HG02840 (cell line): Measurements from ENCODE around the gene MEF2D.
A peak's percentile ranks its signal among the peaks of the same experiment; 100 is the strongest.

Experiments used
- ATAC-seq: cut with Tn5 transposase; IDR thresholded peaks from one replicate; pipeline ENCODE4 v1.9.1; 2021; ENCODE audit warnings: mild to moderate bottlenecking, moderate library complexity, moderate number of reproducible peaks; ENCODE audit not compliant: unreplicated experiment, low FRiP score

Gene MEF2D

DNA sequence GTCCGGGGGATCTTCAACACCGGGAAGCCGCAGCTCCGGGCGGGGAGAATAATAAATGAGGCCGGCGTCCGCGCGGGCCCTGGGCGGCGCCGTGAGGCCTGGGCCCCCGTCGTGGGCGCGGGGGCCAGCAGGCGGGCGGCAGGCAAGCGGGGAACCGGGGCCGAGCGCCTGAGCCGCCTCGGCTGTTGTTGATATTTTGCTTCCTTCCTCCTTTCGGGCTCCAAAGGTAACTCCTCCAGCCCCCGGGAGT is at the start of gene MEF2D:
MEF2D (minus strand) TSS at position 233 of the 250 bp plus-strand sequence. CDS start 17,483 bp downstream, outside the sequence.
- ATAC-seq, result peak; percentile 3

DNA sequence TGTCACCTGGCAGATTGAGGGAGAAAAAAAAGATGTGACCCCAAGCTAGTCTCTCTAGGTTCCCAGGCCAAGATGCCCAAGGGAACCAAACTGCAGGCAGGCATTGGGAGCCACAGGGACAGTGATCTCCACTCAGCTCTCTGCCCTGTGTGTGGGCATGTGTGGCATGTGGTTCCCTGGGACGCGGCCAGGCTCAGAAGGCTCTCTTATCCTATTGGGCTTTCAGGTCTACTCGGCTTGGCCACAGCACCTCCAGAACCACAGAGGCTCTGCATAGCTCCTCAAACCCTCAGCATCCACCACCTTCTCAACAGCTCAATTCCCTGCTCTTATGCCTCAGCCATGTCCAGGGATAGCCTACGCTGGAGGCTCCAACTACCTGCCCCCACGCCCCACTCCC is 49.8 kb upstream of the MEF2D start:
- no peak for ATAC-seq

GRCh38 chr1:156549831-156550230 is 49.3 kb upstream of the MEF2D start:
- no peak for ATAC-seq

- ATAC-seq, result no peak
These were observed 48.8 kb upstream of the MEF2D start for GRCh38 chr1:156549390-156549789.

DNA sequence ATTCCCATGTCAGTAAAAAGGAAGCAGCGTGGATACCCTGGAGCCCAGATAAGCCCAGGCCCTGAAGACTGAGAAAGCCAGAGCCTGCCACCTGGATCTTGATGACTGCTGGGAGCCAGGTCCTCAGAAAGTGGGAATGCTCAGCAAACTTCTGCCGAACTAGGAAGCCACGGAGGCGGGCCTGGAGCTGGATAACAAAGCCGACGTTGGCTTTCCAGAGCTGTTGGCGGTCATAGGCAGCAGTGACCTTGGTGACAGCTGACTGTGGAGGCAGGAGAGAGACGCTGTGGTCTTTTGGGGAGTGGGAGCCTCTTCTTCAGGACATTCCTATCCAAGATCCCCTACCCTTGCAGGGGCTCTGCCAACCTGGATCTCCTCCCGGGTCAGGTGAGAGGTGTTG is 47.4 kb upstream of the MEF2D start:
- ATAC-seq, result no peak

- ATAC-seq, result no peak
These were observed 46.9 kb upstream of the MEF2D start for GRCh38 chr1:156547434-156547833.

DNA sequence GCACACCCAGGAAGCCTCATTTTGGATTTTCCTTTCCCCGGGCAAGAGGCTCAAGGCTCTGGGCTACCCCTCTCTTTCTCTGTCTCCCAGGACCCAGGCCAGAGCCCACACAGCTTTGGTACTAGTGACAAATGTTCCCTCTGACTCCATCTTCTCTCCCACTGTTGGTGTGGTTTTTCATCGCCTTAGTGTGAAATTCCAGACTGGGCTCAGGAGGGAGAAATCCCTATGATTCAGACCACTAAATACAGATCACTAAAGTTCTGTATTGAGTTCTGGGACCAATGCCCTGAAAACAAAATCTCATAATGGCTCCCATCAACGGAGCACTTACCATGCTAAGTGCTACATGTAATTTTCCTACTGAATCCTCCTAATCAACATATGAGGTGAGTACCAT is 45.7 kb upstream of the MEF2D start:
- ATAC-seq, result no peak

DNA sequence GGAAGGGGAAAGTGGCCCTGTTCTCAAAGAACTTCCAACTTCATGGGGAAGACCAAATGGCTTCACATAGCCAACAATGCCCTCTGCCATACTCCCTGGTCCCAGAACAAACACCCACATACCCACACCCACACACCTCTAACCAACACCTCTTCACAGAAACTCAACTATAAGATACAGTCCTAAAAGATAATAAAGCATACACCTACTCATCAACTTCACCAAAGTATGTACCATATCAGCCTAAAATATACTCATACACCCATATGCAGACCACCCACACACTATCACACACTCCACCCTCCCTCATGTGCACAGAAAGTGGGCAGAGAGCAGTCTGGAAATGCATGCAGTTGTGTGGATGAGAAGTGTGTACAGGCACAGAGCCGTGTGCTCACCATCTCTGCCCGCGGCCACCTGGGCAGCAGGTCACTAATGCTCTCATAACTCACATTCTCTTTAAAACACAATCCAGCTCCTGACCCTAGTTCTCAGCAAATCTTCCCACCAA is 44.1 kb upstream of the MEF2D start:
- no peak for ATAC-seq

- no peak for ATAC-seq
These were observed 42.5 kb upstream of the MEF2D start for GRCh38 chr1:156543066-156543465.

DNA sequence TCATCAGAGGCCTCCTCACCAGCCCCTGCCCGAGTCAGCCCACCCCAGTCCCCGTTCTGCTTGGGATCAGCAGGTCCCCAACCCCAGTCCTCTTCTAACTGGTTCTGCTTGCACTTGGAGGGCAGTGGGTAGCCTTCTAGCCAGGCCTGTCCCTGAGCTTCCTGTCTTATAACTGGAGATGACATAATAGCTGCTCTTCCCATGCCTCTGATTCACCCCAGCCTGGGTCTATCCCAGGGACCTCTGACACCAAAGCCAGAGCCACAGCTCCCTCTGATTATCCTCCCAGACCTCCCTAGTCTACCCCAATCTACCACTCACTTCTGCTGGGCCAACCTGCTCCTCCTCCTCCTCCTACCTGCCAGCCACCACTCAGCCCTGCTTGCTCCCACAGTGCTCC is 40.4 kb upstream of the MEF2D start:
- no peak for ATAC-seq

- no peak for ATAC-seq
These were observed 39.3 kb upstream of the MEF2D start for GRCh38 chr1:156539818-156540355.

DNA sequence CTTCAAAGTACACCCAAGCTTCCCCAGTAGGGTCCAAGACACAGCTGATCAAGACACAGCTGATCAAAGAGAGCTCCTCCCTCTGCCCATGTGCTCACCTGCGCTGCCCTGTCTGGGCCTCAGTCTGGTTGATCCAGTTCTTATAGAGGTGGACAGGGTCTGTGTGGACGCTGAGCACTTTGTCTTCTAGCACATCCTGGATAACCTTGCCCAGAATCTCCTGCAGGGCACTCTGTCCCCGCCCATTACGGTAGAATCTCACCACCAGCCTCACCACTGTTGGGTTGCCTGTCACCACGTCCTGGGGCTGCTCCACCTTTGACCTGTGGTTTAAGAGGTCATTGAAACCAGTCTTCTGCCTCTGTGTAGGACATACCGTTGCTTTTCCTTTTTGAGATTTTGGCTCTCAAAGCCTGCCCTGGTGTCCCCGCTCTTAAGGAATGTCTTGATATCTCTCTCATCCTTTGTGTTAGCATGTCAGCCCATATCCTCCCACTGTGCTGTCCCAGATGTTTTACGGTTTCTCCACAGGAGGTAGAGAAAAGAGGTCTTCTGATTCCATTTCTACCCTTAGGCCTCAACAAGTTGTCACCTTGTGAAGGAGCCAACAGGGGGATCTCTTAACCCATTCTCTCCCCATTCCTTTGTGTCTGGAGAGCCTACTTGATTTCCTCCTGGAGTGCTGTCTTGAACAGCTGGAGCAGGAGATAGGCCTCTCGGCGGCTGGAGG is 38.3 kb upstream of the MEF2D start:
- no peak for ATAC-seq

DNA sequence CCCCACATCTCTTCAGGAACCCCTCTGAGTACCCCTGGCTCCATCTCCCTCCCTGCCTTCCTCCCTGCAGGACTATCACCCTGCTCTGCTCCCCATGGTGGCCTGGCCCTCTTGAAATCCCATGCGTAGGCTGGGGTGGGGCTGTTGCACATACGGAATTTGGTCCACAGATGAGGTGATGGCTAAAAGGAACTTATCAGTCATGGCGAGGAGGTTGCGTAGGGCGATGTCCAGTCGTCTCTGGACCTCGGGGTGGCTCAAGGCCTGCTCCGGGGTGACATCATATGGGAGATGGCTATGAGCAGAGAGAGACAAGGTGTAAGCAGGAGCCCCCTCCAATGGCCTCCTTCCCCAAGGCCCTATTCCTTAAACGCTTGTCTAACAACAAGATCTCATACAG is 36.5 kb upstream of the MEF2D start:
- ATAC-seq, result no peak

DNA sequence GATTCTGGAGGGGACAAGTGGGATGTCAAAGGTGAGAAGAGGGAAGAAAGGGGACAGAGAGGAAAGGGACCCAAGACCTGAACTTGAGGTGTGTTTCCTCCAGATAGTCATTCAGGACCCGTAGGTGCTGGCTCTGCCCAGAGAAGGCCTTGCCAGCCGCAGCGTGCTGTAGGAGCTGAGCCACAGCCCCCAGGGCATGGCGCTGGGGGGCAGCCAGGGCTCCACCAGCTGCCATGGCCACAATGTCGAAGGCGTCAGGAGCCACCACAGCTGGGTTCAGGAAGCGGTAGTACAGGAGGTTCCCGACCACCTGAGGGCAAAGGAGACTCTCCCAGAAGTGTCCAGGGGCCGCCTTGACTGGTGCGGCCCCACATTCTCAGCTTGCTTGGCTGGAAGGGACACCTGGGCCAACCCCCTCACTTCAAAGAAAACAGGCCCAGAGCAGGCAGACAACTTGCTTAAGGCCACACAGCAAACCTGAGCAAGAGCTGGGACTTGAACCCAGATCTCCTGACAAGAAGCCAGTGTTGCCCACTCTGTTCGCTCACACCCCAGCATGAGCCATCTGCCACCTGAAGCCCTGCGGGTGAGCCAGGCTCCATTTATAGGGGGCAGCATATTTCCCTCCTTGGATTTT is 34.0 kb upstream of the MEF2D start:
- no peak for ATAC-seq

DNA sequence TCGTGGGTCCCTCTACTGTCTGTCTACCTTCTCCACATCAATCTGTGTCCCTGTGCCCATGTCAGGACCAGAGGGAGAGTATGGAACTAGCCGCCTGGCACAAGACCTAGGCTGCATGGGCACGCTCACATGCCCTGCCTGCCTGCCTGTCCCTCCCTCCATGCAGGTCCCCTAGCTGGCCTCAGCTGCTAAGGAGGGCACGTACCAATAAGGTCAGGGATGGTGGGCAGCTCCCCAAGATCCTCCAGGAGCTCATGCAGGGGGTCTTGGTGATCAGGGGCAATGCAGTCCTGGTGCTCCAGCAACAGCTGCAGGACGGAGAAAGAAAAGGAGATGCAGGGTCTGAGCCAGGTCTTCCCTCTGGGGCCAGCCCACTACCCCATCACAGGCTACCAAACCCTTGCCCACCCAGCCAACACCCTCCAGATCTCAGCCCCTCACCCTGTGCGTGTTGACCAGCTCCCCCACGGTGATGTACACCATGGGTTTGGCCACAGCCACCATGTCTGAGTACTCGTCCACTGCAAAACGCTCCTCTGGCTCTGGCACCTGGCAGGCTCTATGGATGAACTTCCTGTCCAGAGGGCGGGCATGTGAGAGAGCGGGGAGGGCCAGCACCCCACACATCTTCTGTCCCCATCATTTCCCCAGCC is 33.1 kb upstream of the MEF2D start:
- ATAC-seq, result no peak

DNA sequence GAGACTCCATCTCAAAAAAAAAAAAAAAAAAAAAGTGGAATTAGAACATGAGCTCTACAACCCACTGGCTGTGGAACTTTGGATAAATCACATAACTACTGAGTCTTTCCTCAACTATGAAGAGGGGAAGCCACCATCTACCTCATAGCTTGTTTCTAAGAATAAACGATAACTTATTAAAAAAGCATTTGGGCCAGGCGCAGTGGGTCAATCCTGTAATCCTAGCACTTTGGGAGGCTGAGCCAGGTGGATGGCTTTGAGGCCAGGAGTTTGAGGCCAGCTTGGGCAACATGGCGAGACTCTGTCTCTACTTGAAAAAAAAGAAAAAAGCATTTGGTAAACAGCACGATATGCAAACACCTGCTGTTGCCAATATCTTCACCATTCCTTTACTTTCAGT is 31.8 kb upstream of the MEF2D start:
- ATAC-seq, result no peak

GRCh38 chr1:156530006-156530405 is 29.4 kb upstream of the MEF2D start:
- no peak for ATAC-seq

DNA sequence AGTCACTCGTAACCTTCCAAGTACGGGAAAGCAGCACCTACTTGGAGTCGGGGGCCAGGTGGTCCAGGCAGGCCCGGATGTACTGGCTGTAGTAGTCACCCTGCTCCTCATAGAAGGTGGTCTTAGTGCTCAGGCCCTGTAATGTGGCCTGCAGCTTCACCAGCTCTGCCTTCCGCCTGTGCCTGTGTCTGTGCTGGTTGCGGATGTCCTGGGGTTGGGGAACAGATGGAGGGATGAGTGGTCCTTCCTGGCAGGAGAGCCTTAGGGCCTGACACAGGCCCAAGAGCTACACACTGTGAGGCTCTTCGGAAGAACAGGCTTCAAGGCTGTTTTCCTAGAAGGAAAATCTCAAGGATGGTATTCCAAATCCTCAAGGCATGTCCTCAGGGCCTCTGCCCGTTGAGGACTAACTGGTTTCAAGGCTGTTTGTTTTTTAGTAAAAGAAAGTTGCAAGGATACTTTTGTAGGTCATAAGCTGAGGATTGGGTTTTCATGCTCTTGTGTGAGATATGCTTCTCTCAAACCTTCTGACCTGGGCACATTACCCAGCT is 28.4 kb upstream of the MEF2D start:
- no peak for ATAC-seq

GRCh38 chr1:156528231-156528630 is 27.7 kb upstream of the MEF2D start:
- no peak for ATAC-seq

DNA sequence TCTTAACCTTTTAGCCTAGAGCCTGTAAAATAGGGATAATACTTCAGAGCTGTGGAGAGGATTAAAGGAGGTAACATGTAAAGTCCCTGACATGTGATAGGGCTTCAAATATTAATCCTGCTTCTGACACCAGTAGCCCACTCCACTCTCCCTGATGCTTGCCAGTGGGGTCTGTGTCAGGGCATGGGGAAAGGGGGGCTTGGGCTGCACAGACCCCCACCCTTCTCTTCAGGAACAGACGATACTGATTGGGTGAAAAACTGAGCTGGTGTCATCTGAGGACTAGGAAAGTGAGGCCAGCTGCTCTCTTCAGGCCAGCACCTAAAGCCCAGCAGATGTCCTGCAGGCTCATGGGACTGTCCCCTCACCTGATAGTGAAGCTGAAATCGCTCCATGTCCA is 27.0 kb upstream of the MEF2D start:
- no peak for ATAC-seq

DNA sequence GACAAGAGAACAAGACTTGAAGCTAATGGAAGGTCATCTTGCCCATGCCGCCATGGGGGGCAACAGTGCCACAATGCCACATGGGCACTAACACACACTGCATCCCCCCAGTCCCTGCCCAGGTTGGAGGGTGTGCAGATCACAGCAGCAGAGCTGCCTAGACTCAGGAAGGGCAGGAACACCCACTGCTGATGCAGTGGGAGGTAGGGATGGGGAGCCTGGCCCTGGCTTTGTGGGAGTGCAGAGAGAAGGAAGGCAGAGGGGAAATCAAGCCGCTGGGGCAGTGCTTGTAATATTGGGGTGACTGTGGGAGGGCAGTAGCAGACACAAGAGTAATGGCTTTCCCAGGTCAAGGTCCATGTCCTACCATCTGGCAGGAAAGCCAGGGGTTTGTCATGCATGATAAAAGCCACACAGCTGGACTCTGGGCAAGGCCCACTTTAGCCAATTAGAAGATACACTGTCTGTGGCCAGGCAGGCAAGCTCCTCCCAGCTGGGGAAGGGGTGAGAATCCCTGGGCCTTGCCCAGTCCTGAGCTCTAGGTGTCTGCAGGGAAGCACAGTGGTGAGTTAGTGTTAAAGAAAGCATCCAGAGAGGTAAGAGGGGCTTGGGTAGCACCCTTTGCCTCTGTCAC is 25.4 kb upstream of the MEF2D start:
- no peak for ATAC-seq
